GM18498 (cell line): Measurements from ENCODE around the gene NMRK1.
A peak's percentile ranks its signal among the peaks of the same experiment; 100 is the strongest.

Source experiments
- ATAC-seq: cut with Tn5 transposase; IDR thresholded peaks from one replicate; pipeline ENCODE4 v1.9.1; 2021; ENCODE audit warnings: mild to moderate bottlenecking, moderate library complexity; ENCODE audit not compliant: unreplicated experiment

Gene NMRK1

DNA sequence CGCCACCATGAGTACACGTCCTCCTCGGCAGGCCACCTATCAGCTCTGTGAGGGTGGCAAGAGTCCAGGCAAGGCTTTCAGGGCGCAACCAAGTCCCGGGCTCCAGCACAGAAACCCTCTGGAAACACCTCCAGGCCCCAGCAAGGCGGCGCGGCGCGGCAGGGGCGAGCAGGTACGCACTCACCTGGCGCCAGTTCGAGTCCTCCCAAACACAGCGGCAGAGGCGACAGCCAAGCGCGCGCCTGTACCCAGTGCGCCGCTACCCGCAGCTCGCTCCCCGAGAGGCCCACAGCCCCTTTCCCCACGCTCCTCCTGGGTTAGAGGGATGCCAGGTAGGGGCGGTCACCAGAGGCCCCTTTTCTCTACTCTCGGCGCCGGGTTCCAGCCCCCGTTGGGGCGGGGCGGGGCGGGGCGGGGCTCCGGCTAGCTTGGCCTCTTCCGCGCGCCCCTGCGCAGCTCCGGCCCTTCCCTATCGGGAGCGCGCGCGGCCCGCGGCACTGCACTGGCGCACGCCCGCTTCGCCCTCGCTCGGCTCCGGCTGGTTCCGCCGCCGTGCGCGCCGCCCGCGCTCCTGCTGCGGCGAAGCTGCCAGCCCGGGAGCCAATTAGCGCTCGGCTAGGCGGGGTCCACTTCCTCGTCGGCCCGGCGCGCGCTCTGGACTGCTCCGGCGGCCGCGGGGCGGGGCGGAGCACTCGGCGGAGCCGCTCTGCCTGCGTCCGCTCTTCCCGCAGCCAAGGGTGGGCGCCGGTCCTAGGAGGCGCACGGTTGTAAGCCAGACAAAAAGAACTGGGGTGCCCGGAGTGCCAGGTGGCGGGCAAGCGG is at the start of gene NMRK1, which contains the start of gene OSTF1:
Gene NMRK1 (minus strand): TSS at position 332 of the 822 bp plus-strand sequence. CDS start 5,040 bp downstream, outside the sequence.
Gene OSTF1 (plus strand): TSS at position 691 of the 822 bp plus-strand sequence. CDS start 179 bp downstream, outside the sequence.
- peak; percentile 89 for ATAC-seq

DNA sequence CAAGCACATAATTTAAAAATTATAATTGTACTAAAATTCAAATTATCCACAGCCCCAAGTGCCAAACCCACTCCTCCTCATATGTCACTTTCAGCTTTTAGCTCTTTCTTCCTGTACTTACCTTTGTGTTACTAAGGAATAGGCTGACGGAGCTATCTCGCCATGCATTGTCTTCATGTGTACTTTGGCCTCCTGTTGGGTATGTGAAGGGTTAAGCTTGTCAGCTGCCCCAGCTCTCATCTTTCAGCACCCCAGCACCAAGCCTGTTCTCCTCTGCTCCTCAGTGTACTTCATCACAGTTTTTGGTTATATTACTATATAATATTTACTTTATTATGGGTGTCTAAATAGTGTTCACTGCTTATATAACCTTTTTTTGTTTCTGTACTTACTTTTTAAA is 46.5 kb upstream of the NMRK1 start:
- no peak for ATAC-seq

GRCh38 chr9:75133396-75133795 is 45.4 kb upstream of the NMRK1 start:
- ATAC-seq = no peak

- no peak for ATAC-seq
Observed at GRCh38 chr9:75132244-75132643, 44.3 kb upstream of the NMRK1 start.

GRCh38 chr9:75131700-75132099 is 43.7 kb upstream of the NMRK1 start:
- no peak for ATAC-seq

- ATAC-seq = no peak
Observed at GRCh38 chr9:75130621-75131230, 42.8 kb upstream of the NMRK1 start.

DNA sequence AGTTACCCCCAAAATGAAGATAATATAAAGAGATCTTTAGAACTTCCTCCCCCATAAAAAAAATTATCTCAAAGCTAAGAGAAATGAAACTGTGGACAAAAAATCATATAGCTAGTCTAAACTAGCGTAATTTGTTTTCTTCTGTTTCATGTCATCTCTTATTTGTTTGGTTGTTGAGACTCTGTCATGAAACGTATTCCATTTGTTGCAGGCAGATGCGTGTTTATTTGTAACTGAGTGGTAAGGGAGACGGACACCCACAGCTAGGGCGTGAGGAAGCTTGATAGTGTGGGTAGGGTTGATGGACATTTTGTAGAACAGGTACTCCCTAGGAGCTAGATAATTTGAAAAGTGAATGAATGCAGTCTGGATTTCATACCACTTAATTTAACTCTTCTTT is 42.2 kb upstream of the NMRK1 start:
- ATAC-seq = no peak

DNA sequence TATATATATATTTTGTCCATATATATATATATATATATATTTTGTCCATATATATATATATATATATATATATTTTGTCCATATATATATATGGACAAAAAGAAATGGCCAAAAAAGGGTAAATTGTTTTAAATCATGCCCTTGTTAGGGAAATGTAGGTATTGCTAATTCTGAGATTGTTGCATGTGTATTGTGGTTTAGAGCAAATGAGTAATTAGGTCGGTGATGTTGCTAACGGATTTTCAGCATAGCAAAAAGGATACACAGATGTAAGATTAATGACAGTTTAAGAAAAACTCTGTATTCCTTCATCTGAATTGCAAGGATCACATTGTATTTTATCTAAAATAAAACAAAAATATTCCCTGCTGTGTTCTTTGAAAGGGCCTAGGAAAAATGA is 40.6 kb upstream of the NMRK1 start:
- no peak for ATAC-seq

GRCh38 chr9:75123696-75124095 is 35.7 kb upstream of the NMRK1 start:
- ATAC-seq = no peak

DNA sequence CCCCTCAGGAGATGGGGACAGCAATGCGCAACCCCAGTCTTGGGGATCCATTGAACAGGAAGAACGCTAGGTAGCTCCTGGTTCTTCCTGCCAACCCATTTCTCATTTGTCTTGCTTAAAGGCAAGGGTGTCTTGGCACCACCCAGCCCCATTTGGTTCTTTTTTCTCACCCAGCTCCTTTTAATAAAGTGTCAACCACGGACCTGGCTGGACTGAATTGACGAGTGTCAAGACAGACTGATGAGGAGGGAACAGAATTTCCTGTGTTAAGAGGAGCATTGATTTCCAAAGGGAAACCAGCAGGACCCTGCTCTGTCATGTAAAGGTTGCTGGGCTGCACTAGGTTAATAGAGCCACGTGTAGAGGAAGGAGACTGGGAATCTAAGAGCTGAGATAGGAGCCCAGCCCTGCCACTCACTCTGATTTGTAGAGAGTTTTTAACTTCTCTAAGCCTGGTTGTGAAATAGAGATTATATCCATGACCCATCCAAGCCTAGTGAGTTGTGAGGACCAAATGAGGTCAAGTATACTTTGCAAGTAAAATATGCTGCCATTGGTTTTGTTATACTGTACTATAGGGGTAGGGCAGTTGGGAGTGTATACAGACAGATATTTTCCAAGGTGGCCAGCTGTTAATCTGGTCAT is 34.1 kb upstream of the NMRK1 start:
- no peak for ATAC-seq

GRCh38 chr9:75120686-75121085 is 32.7 kb upstream of the NMRK1 start:
- no peak for ATAC-seq

GRCh38 chr9:75117564-75117963 is 29.6 kb upstream of the NMRK1 start:
- ATAC-seq = no peak

GRCh38 chr9:75116306-75116705 is 28.4 kb upstream of the NMRK1 start:
- ATAC-seq = no peak

- no peak for ATAC-seq
Observed at GRCh38 chr9:75112789-75113188, 24.8 kb upstream of the NMRK1 start.

- no peak for ATAC-seq
Observed at GRCh38 chr9:75111019-75111622, 23.2 kb upstream of the NMRK1 start.

DNA sequence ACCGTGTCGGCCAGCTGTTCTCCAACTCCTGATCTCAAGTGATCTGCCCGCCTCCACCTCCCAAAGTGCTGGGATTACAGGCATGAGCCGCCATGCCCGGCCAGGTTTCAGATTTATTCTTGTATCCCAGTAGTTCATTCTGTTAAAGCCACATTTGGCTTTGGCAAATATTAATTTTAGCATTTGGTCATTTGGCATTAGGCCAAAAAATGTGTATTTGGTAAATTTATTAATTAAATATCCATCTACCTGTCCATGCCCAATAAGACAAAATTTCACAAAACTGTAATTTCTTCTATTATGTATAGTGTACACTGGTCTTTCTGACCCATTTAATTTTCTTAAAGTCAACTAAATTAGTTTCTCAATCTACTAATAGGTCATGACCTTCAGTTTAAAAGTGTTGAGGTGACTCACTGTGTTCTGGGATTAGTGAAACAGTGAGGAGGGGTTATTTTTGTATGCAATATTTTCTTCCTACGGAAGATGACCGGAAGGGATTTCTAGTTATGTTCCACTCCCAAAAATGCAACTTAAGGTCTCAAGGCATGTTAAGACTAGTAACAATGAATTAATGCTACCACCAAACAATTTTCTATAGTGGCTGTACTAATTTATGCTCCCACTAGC is 21.4 kb upstream of the NMRK1 start:
- ATAC-seq = no peak

- no peak for ATAC-seq
Observed at GRCh38 chr9:75108571-75108970, 20.6 kb upstream of the NMRK1 start.

DNA sequence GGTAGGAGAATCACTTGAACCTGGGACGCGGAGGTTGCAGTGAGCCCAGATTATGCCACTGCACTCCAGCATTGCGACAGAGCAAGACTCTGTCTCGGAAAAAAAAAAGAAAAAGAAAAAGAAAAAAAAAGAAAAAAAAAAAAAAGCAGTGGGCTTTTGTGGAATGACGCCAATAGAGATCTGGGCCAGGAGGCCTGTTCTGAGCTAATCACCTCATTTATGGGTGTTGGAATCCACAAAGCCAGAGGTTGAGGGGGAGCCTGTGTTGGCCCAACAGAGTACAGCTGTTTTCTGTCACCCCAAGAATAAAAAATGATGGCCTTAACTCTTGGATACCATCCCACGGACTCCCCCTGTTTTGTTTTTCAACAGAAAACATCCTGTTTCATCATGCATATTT is 18.9 kb upstream of the NMRK1 start:
- ATAC-seq = no peak

DNA sequence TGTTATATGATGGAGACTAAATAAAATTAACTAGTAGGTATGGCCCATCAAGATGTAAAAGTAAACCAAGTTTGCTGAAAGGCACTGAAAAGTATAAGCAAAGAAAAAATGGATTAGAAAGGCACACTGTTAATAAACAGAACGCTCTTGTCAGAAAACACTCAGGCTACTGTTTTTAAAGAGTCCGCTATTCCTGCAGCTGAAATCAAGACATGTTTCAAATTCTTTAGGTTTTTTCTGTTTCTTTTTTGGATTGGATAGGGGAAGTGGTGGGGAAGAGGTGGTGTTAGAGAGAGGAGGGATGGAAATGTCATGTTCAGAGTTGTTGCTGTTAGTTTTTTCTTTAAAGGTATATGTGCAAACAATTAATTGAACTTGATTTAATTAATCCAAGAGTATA is 17.9 kb upstream of the NMRK1 start:
- ATAC-seq = no peak

- ATAC-seq = no peak
Observed at GRCh38 chr9:75105019-75105540, 17.1 kb upstream of the NMRK1 start.

- no peak for ATAC-seq
Observed at GRCh38 chr9:75104607-75105006, 16.7 kb upstream of the NMRK1 start.
